Testis (tissue), 2 donors: ENCODE data around the gene NDUFA8.

Source experiments
- POLR2A ChIP-seq: fragments of 450-650 bp; IDR thresholded peaks from one replicate; pipeline ENCODE4 v1.6.1; 2017; ENCODE audit warnings: antibody characterized with exemption, mild to moderate bottlenecking, moderate library complexity
- TF ChIP-seq, protein P1 (sequence below), 3 experiments: fragments of 450-650 bp in 2 of 3; fragments of 200-600 bp in 1 of 3; sonication (generic) in 1 of 3; IDR thresholded peaks; one replicate each; pipeline ENCODE4 v1.5.1; 2016 to 2019; ENCODE audit warnings: antibody characterized with exemption in 3 of 3, mild to moderate bottlenecking in 2 of 3, moderate library complexity in 1 of 3

DNA sequence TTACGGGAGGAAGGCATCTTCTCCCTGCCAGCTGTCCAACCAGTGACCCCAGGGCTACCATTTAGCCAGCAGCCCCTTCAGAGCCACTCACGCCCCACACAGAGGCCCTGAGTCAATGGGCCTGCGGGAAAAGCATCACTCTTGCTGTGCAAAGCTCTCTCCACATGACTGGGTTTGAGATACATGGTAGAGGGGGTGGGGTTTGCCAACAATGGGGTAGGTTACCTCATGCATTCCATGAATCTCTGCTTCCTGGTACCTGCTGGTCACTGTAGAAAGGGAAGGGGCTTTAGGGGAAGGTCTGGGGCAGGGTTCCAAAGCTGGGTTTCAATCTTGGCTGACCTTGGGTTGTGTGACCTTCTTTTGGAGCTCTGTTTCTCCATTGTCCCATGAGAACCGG, 43.5 kb downstream of the NDUFA8 start:
- TF ChIP-seq POLR2A, result no peak
- TF ChIP-seq, protein P1, sequence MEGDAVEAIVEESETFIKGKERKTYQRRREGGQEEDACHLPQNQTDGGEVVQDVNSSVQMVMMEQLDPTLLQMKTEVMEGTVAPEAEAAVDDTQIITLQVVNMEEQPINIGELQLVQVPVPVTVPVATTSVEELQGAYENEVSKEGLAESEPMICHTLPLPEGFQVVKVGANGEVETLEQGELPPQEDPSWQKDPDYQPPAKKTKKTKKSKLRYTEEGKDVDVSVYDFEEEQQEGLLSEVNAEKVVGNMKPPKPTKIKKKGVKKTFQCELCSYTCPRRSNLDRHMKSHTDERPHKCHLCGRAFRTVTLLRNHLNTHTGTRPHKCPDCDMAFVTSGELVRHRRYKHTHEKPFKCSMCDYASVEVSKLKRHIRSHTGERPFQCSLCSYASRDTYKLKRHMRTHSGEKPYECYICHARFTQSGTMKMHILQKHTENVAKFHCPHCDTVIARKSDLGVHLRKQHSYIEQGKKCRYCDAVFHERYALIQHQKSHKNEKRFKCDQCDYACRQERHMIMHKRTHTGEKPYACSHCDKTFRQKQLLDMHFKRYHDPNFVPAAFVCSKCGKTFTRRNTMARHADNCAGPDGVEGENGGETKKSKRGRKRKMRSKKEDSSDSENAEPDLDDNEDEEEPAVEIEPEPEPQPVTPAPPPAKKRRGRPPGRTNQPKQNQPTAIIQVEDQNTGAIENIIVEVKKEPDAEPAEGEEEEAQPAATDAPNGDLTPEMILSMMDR (IDR thresholded peaks at IDR 0.05), result no peak
